Kidney (tissue), 14 donors: ENCODE measurements around the gene ARG2. TPM values are rescaled to one million over a fixed set of nuclear protein-coding genes. Genes with fewer than 3 reads are reported as not detected.
A peak's percentile ranks its signal among the peaks of the same experiment; 100 is the strongest.

Experiments used
- DNase-seq, 5 donors: peaks; one replicate each; pipeline ENCODE4 v3.0.0-alpha.2; 2013 to 2020
- FAIRE-seq: peaks from 2 replicates; lab custom pipeline; 2012; peaks lifted over from hg19 to GRCh38; lab: Jason Lieb, UNC
- H3K27ac ChIP-seq, 2 donors: one replicate each; pipeline ENCODE4 v1.7.0; 2013; ENCODE audit warnings: low read depth in 2 of 2, low read length in 2 of 2, inconsistent platforms in 1 of 2
- H3K27me3 ChIP-seq: one replicate; pipeline ENCODE4 v1.7.1; 2013; ENCODE audit warnings: low read length, inconsistent platforms; ENCODE audit not compliant: control insufficient read depth, insufficient read depth
- H3K36me3 ChIP-seq, 3 donors: one replicate each; pipeline versions ENCODE4 v1.7.0 to v1.7.1; 2013; ENCODE audit warnings: low read length in 3 of 3, control low read depth in 1 of 3, inconsistent platforms in 1 of 3; ENCODE audit not compliant: insufficient read depth in 3 of 3, control insufficient read depth in 2 of 3
- H3K4me1 ChIP-seq, 3 donors: one replicate each; pipeline versions ENCODE4 v1.7.0 to v1.7.1; 2013; ENCODE audit warnings: low read length in 3 of 3, inconsistent platforms in 1 of 3, low read depth in 1 of 3; ENCODE audit not compliant: control insufficient read depth in 2 of 3, insufficient read depth in 2 of 3
- H3K4me3 ChIP-seq, 3 donors: one replicate each; pipeline versions ENCODE4 v1.7.0 to v1.8.1; 2013; ENCODE audit warnings: low read length in 3 of 3, control low read depth in 1 of 3, inconsistent platforms in 1 of 3
- H3K9ac ChIP-seq, 3 donors: one replicate each; pipeline versions ENCODE4 v1.7.0 to v1.7.1; 2013; ENCODE audit warnings: low read length in 3 of 3, control low read depth in 1 of 3, inconsistent platforms in 1 of 3
- H3K9me3 ChIP-seq, 3 donors: one replicate each; pipeline versions ENCODE4 v1.7.0 to v1.7.1; 2013; ENCODE audit warnings: low read length in 3 of 3, control low read depth in 1 of 3, inconsistent platforms in 1 of 3; ENCODE audit not compliant: control insufficient read depth in 2 of 3, insufficient read depth in 1 of 3
- CTCF ChIP-seq: IDR thresholded peaks from 3 replicates; pipeline ENCODE4 v1.5.1; 2012; ENCODE audit warnings: mild to moderate bottlenecking, moderate library complexity, borderline replicate concordance; ENCODE audit not compliant: insufficient read depth; ENCODE audit errors: extremely low read depth
- intact Hi-C: fragments of 100-400 bp; cut with DNase I; formaldehyde crosslinking; loops from one replicate; pipeline ENCODE4 v1.11.1; 2022
- polyA plus RNA-seq: library from polyadenylated mRNA; stranded (reverse); fragments of 350-450 nt; fragmentation: Illumina TruSeq; extraction: RNeasy Lipid Tissue Mini Kit (QIAGEN cat#74804); gene quantifications from one replicate; pipeline ENCODE4 v1.2.3, GENCODE V29; 2014; ENCODE audit warnings: low read depth, low replicate concordance; ENCODE audit not compliant: insufficient read depth
- total RNA-seq: library from RNA; stranded (reverse); fragmentation: NEBNext Ultra II Directional; extraction: Animal tissue kit (Norgen Biotek cat#: 25700); gene quantifications from one replicate; pipeline ENCODE4 v1.2.1, GENCODE V29; 2021
- donor health status: control.
- donor health status: control.
- donor health status: control.
- donor health status: control.
- donor health status: control.
- donor health status: DM: yes; HTN: yes; CAD: no.
- donor health status: Normal renal cell carcinoma (clear cell type).

Gene ARG2
- total and polyA plus RNA-seq, 2 donors from 2014 or later, result 19.2 to 77.0 TPM

- Histone ChIP-seq H3K4me3 (peak within 1 kb of the TSS; percentile 91 to 93 (median 92)), H3K27me3 (no peaks in the 10 kb centered on the region), H3K9me3 (no peaks in the 10 kb centered on the region), H3K27ac (peak within 1 kb of the TSS; percentile 68 to 89), H3K4me1 (peaks cover 0 to 3% (median 0%) of the 10 kb centered on the region in 3 donors), H3K9ac (peak within 1 kb of the TSS; percentile 52 to 75 (median 57)), H3K36me3 (peaks cover 0 to 16% (median 11%) of the 10 kb centered on the region in 3 donors)
- intact Hi-C loops, result no loop called here
- DNase-seq (peak; percentile 89 to 97 (median 93)), FAIRE-seq (no peak)
- TF ChIP-seq CTCF, result no peak
Observed at GRCh38 chr14:67695394-67695949, 75.8 kb downstream of the ARG2 start, which contains the start of gene RDH11. Gene RDH11, minus strand, starts transcription at chr14:67695764. Its CDS starts 61 bp downstream, at chr14:67695703.

- TF ChIP-seq CTCF, result no peak
- Histone ChIP-seq H3K36me3 (peaks cover 0 to 4% (median 2%) of the 10 kb centered on the region in 3 donors), H3K9me3 (no peaks in the 10 kb centered on the region), H3K27me3 (no peaks in the 10 kb centered on the region), H3K4me3 (no peak overlapping the region), H3K4me1 (peaks cover 0 to 3% (median 0%) of the 10 kb centered on the region in 3 donors), H3K27ac (no peak overlapping the region), H3K9ac (no peak overlapping the region)
- FAIRE-seq, result no peak
- intact Hi-C loops, result no loop called here
- no peak for DNase-seq
Observed at GRCh38 chr14:67697006-67697405, 77.3 kb downstream of the ARG2 start.

GRCh38 chr14:67698179-67698578 lies 78.5 kb downstream of the ARG2 start:
- H3K9ac ChIP-seq, result no peak overlapping the region
- no peak for DNase-seq
- H3K4me3 ChIP-seq, result no peak overlapping the region
- H3K27me3 ChIP-seq, result no peaks in the 10 kb centered on the region
- intact Hi-C loops, result no loop called here
- H3K36me3 ChIP-seq, result no peaks in the 10 kb centered on the region
- TF ChIP-seq CTCF, result no peak
- no peak for FAIRE-seq
- no peak overlapping the region for H3K27ac ChIP-seq
- no peaks in the 10 kb centered on the region for H3K9me3 ChIP-seq
- peaks cover 0 to 3% (median 0%) of the 10 kb centered on the region in 3 donors for H3K4me1 ChIP-seq

Other genes starting within 250 kb of the ARG2 start
- gene PLEK2, start 207.8 kb upstream of the ARG2 start, total RNA-seq, result 10.8 TPM
- 11.4 TPM for gene PLEK2, start 207.8 kb upstream of the ARG2 start, polyA plus RNA-seq
- gene TMEM229B, start 131.2 kb upstream of the ARG2 start, total RNA-seq, result 7.8 TPM
- 3.1 TPM for gene TMEM229B, start 131.2 kb upstream of the ARG2 start, polyA plus RNA-seq
- gene PLEKHH1, start 86.6 kb upstream of the ARG2 start, total RNA-seq, result 26.2 TPM
- gene PLEKHH1, start 86.6 kb upstream of the ARG2 start, polyA plus RNA-seq, result 9.1 TPM
- gene PIGH, start 19.7 kb upstream of the ARG2 start, total RNA-seq, result 31.7 TPM
- gene PIGH, start 19.7 kb upstream of the ARG2 start, polyA plus RNA-seq, result 44.9 TPM
- 110 TPM for gene VTI1B, start 54.7 kb downstream of the ARG2 start, total RNA-seq
- 211 TPM for gene VTI1B, start 54.7 kb downstream of the ARG2 start, polyA plus RNA-seq
- 66.9 TPM for gene RDH11, start 75.8 kb downstream of the ARG2 start, total RNA-seq
- 124 TPM for gene RDH11, start 75.8 kb downstream of the ARG2 start, polyA plus RNA-seq
- 0.22 TPM for gene RDH12, start 82.0 kb downstream of the ARG2 start, total RNA-seq
- gene RDH12, start 82.0 kb downstream of the ARG2 start, polyA plus RNA-seq, result 10.0 TPM
- gene ZFYVE26, start 196.7 kb downstream of the ARG2 start, total RNA-seq, result 25.3 TPM
- gene ZFYVE26, start 196.7 kb downstream of the ARG2 start, polyA plus RNA-seq, result 4.2 TPM
- 18.0 TPM for gene RAD51B, start 199.9 kb downstream of the ARG2 start, total RNA-seq
- gene RAD51B, start 199.9 kb downstream of the ARG2 start, polyA plus RNA-seq, result 6.9 TPM